Measurements from ENCODE around the gene SOX10.

The SOX10 gene

DNA sequence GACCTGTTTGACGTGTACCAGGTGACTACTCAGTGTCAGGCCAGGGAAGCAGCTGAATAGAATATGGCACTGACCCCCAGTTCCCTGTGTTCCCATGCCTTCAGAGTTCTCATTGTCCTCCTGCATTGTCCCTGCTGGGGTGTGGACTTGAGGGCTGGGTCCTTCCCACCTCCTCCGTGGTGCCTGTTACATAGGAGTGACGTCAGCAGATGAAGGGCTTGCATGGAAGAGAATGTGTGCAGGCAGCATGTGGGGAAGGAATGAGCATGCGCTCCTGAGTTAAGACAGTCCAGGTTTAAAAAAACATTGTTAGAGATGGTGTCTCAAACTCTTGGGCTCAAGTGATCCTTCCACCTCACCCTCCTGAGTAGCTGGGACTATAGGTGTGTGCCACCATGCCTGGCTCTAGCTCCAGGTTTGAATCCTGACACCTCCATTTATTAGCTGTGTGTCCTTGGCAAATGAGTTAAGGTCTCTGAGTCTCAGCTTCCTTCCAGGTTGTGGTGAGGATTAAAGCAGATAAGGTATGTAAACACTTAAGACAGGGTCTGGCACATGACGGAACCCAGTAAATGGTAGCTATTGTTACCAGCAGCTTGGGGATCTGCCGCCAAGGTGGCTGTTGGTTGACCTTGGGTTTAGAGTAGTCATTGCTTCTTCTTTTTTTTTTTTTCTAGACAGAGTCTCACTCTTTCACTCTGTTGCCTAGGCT is 7.5 kb upstream of the SOX10 start:
- TF ChIP-seq, protein P1, sequence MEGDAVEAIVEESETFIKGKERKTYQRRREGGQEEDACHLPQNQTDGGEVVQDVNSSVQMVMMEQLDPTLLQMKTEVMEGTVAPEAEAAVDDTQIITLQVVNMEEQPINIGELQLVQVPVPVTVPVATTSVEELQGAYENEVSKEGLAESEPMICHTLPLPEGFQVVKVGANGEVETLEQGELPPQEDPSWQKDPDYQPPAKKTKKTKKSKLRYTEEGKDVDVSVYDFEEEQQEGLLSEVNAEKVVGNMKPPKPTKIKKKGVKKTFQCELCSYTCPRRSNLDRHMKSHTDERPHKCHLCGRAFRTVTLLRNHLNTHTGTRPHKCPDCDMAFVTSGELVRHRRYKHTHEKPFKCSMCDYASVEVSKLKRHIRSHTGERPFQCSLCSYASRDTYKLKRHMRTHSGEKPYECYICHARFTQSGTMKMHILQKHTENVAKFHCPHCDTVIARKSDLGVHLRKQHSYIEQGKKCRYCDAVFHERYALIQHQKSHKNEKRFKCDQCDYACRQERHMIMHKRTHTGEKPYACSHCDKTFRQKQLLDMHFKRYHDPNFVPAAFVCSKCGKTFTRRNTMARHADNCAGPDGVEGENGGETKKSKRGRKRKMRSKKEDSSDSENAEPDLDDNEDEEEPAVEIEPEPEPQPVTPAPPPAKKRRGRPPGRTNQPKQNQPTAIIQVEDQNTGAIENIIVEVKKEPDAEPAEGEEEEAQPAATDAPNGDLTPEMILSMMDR (IDR thresholded peaks at IDR 0.05) = no peak
- Histone ChIP-seq H3K79me2 (no peaks in the 10 kb centered on the region), H2AFZ (no peak overlapping the region), H3K9me3 (ENCODE audit: control insufficient read depth, low read length) (no peaks in the 10 kb centered on the region), H3K9ac (no peak overlapping the region), H3K36me3 (ENCODE audit: control insufficient read depth, insufficient read depth, low read length) (no peaks in the 10 kb centered on the region), H3K4me2 (ENCODE audit: low read length) (no peak overlapping the region), H3K4me3 (ENCODE audit: low read depth, low read length) (no peak overlapping the region), H3K27ac (no peak overlapping the region), H3K27me3 (ENCODE audit: control insufficient read depth, insufficient read depth, low read length) (no peaks in the 10 kb centered on the region), H3K4me1 (no peaks in the 10 kb centered on the region)

DNA sequence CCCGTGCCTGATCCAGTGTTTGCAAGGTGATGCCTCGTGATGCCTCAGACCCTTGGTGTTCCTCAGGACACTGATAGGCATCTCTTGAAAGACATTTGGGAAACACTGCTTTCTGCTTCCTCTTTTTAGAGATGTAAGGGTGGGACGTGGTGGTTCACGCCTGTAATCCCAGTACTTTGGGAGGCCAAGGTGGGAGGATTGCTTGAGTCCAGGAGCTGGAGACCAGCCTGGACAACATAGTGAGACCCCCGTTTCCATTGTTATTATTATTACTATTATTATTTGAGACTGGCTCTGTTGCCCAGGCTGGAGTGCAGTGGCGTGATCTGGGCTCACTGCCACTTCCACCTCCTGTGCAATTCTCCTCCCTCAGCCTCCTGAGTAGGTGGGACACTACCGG is 6.5 kb upstream of the SOX10 start:
- H3K9me3 ChIP-seq (ENCODE audit: control insufficient read depth, low read length) = no peaks in the 10 kb centered on the region
- no peaks in the 10 kb centered on the region for H3K27me3 ChIP-seq (ENCODE audit: control insufficient read depth, insufficient read depth, low read length)
- H3K79me2 ChIP-seq = no peaks in the 10 kb centered on the region
- no peak overlapping the region for H3K9ac ChIP-seq
- H3K4me2 ChIP-seq (ENCODE audit: low read length) = no peak overlapping the region
- TF ChIP-seq, protein P1 (IDR thresholded peaks at IDR 0.05) = no peak
- H3K27ac ChIP-seq = no peak overlapping the region
- H3K4me3 ChIP-seq (ENCODE audit: low read depth, low read length) = no peak overlapping the region
- H3K4me1 ChIP-seq = no peaks in the 10 kb centered on the region
- no peaks in the 10 kb centered on the region for H3K36me3 ChIP-seq (ENCODE audit: control insufficient read depth, insufficient read depth, low read length)
- H2AFZ ChIP-seq = no peak overlapping the region

DNA sequence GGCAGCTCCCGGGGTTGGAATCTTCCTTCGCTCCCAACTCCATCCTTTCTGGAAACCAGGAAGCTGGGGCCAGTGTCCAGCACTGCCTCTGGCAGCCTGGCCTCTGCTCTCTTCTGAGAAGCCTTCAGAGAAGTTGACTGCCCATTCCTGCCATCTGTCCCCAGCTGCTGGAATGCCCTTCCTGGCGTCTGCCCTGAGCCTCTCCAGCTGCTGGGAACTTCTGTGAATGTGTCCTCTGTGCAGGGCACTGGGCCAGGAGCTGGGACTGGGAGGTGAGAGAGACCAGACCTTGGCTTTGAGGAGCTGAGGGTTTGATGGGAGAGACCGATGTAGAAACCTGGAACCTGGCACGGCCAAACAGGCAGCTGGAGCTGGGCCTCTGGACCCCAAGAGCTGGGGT is 5.9 kb upstream of the SOX10 start:
- Histone ChIP-seq H3K9me3 (ENCODE audit: control insufficient read depth, low read length) (no peaks in the 10 kb centered on the region), H2AFZ (no peak overlapping the region), H3K4me2 (ENCODE audit: low read length) (no peak overlapping the region), H3K27ac (no peak overlapping the region), H3K4me1 (no peaks in the 10 kb centered on the region), H3K9ac (no peak overlapping the region), H3K27me3 (ENCODE audit: control insufficient read depth, insufficient read depth, low read length) (no peaks in the 10 kb centered on the region), H3K79me2 (no peaks in the 10 kb centered on the region), H3K36me3 (ENCODE audit: control insufficient read depth, insufficient read depth, low read length) (no peaks in the 10 kb centered on the region), H3K4me3 (ENCODE audit: low read depth, low read length) (no peak overlapping the region)
- TF ChIP-seq, protein P1 (IDR thresholded peaks at IDR 0.05) = no peak

DNA sequence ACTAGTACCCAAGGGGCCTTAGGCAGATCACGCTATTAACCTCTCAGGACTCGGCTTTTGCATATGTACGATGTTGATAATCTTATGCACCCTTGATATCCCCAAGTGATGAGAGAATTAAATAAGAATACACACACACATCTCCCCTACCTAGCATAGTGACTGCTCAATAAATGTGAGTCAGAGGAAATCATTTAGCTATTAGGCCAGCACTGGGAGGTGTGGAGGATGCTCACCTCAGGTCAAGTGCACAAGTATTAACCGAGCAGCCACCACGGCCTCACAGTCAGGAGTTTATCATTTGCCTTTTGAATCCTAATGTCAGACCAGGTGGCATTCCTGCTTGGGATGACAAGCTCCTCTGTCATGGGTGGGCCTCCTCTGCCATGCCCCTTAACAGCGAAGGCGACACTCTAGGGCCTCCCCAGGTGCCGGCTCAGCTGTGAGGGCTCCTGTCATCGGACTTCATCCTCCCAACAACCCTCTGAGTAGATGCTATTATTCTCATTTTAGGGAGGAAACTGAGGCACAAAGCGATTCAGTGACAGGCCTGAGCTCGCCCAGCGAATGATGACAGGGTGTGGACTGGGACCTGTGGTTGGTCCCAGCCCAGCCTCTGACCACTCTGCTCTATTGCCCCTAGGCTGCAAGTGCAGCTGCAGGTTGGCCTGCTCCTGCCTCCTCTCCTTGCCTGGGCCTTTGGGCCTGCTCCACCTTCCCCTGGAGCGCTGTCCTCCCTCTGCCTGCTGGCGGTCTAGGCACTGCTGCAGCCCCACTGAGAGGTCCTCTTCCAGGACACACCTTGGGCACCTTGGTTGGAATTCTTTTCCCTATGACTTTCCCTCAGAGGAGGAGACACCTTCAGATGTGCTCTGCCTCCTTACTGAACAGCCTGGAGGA is 5.0 kb upstream of the SOX10 start:
- no peak overlapping the region for H3K27ac ChIP-seq

More for the DNA sequence above, 5.0 kb upstream of the SOX10 start:
- H3K9ac ChIP-seq = no peak overlapping the region
- H3K4me2 ChIP-seq (ENCODE audit: low read length) = no peak overlapping the region
- no peaks in the 10 kb centered on the region for H3K36me3 ChIP-seq (ENCODE audit: control insufficient read depth, insufficient read depth, low read length)
- no peaks in the 10 kb centered on the region for H3K4me1 ChIP-seq
- TF ChIP-seq, protein P1 (IDR thresholded peaks at IDR 0.05) = no peak
- no peak overlapping the region for H2AFZ ChIP-seq
- no peaks in the 10 kb centered on the region for H3K79me2 ChIP-seq
- no peaks in the 10 kb centered on the region for H3K27me3 ChIP-seq (ENCODE audit: control insufficient read depth, insufficient read depth, low read length)
- H3K4me3 ChIP-seq (ENCODE audit: low read depth, low read length) = no peak overlapping the region
- H3K9me3 ChIP-seq (ENCODE audit: control insufficient read depth, low read length) = no peaks in the 10 kb centered on the region

All from parathyroid adenoma (tissue), 2 donors.